LNCaP clone FGC (cell line): ENCODE data around the gene SEPHS2.

ENCODE experiments used
- DNase-seq: peaks from one replicate; pipeline ENCODE4 v3.0.0-alpha.2; 2011; ENCODE audit warnings: low read depth
- H3K4me3 ChIP-seq: 2 replicates; pipeline ENCODE4 v1.5.1; 2011; ENCODE audit warnings: mild to moderate bottlenecking, low read depth, low read length, control low read depth
- TF ChIP-seq, protein P1 (sequence below): IDR thresholded peaks from 2 replicates; pipeline ENCODE4 v1.5.1; 2012; ENCODE audit warnings: mild to moderate bottlenecking; ENCODE audit not compliant: control insufficient read depth, insufficient read depth; ENCODE audit errors: extremely low read depth

SEPHS2 gene

DNA sequence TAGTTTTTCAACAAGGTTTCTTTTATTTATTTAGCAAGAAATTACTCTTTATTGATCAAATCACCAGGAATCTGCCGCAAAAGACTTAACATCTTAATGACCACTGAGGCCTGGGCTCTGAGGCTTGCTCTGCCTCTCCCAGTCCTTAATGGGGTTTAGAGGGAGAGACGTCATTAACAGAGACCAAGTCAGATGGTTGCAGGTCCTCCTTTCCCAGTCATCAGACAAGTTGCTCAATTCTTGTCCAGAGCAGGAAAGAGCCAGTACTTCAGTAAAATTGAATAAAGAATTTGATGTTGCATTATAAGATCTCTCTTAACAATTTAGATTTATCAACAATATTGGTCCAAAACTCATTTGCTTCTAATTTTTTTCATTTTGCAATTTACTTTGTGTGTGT is 2.0 kb downstream of the SEPHS2 start:
- no peak for DNase-seq
- TF ChIP-seq, protein P1, sequence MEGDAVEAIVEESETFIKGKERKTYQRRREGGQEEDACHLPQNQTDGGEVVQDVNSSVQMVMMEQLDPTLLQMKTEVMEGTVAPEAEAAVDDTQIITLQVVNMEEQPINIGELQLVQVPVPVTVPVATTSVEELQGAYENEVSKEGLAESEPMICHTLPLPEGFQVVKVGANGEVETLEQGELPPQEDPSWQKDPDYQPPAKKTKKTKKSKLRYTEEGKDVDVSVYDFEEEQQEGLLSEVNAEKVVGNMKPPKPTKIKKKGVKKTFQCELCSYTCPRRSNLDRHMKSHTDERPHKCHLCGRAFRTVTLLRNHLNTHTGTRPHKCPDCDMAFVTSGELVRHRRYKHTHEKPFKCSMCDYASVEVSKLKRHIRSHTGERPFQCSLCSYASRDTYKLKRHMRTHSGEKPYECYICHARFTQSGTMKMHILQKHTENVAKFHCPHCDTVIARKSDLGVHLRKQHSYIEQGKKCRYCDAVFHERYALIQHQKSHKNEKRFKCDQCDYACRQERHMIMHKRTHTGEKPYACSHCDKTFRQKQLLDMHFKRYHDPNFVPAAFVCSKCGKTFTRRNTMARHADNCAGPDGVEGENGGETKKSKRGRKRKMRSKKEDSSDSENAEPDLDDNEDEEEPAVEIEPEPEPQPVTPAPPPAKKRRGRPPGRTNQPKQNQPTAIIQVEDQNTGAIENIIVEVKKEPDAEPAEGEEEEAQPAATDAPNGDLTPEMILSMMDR: no peak
- H3K4me3 ChIP-seq: no peak overlapping the region

DNA sequence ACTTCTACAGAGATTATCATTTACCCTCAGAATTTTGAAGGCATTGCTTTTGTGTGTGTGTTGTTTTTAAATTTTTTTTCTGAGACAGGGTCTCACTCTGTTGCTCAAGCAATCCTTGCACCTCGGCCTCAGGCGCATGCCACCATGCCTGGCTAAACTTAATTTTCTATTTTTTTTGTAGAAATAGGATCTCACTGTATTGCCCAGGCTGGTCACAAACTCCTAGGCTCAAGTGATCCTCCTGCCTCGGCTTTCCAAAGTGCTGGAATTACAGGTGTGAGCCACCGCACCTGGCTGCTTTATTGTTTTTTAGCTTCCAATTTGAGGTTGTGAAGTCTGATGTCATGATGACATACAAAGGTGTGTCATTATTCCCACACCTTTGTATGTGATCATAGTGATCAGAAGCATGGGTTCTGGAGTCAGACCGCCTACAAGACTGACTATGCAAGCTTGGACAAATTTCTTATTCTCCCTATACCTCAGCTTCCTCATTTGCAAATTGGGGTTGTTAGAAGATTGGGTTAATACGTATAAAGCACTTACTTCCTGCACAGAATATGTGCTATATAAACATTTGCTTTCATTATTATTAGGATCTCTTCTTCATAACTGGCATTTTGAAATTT is 5.8 kb downstream of the SEPHS2 start:
- no peak for DNase-seq
- no peak overlapping the region for H3K4me3 ChIP-seq
- TF ChIP-seq, protein P1: no peak

DNA sequence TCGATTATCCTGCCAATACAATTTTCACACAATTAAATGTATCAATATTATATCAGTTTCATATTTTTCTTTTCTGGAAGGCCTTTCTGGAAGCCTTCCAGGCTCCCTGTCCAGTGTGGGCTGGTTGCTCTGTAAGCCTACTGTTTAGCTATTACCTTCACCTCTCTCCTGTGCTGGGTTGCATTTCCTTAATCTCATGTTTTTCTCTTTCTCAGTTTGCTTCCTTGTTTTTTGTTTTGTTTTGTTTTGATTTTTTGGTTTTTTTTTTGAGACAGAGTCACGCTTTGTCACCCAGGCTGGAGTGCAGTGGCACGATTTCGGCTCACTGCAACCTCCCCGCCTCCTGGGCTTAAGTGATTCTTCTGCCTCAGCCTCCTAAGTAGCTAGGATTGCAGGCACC is 6.8 kb downstream of the SEPHS2 start:
- no peak overlapping the region for H3K4me3 ChIP-seq
- TF ChIP-seq, protein P1: no peak
- DNase-seq: no peak

DNA sequence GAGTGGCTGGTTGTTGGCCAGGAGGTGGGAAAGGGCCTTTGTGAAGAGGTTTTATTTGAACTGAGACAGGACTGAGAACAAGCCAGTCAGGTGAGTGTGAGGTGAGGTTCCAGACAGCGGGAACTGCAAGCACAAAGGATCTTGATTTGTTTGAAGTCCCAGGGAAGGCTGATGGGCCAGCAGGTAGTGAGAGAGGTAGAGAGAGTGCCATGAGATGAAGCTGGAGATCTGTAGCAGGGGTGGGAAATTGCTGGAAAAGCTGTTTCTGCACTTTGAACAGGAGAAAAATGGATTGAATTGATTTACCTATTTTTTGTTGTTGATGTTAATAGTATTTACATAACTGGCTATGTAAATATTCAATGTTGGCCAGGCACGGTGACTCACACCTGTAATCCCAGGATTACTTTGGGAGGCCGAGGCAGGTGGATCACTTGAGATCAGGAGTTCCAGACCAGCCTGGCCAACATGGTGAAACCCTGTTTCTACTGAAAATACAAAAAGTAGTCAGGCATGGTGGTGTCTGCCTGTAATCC is 8.1 kb downstream of the SEPHS2 start:
- TF ChIP-seq, protein P1: no peak
- no peak overlapping the region for H3K4me3 ChIP-seq
- peak; percentile 98 for DNase-seq

DNA sequence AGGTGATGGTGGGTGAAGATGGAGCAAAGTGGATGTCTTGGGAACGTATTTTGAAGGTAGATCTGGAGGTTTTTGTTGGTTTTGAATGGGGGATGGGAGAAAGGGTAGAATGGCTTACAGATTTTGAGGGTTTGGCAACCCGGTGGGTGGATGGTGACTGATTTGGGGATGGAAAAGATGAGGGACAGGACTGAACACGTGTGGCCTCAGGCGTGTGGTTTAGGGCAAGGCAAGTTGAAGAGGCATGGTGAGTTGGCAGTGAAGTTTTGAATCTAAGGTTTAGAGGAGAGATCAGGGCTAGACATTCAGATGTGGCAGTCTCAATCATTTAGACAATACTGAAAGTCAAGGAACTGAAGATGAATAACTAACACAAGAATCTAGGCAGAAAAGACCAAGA is 10.8 kb downstream of the SEPHS2 start:
- TF ChIP-seq, protein P1: no peak
- no peak for DNase-seq

DNA sequence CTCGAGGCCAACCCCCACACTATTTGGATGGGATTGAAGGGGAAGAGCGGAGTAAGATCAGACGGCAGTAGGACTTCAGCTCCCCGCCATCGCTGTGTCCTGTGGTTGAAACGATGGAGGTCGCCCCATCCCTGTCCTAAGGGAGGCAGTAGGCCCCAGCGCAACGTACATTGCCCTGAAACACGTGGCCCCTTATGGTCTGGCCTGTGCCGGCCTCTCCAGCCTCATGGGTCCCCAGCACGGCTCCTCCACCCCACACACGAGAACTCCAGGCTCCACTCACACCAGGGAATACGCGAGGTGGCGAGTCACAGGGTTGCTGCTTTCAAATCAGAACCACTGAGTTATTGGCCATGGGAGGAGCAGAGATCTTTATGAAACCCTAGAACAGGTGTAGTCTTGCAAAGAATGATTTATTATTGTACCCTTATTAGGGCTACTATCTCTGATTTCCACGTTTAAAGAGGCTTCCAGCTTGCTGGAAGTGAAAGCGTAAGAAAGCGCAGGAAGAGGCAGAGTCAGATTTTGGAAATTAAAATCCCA is 15.2 kb downstream of the SEPHS2 start:
- no peak overlapping the region for H3K4me3 ChIP-seq
- TF ChIP-seq, protein P1: no peak
- no peak for DNase-seq

More for the DNA sequence above, 10.8 kb downstream of the SEPHS2 start:
- no peak overlapping the region for H3K4me3 ChIP-seq
